ENCODE results near the gene CCDC187. TPM values are rescaled to one million over a fixed set of nuclear protein-coding genes. Genes with fewer than 3 reads are reported as not detected.

The CCDC187 gene
- total RNA-seq, 1 experiment from 2014 or later: 0.04 TPM

GRCh38 chr9:136287960-136288753 lies 15.7 kb downstream of the CCDC187 start:
- Mint-ChIP-seq H3K9me3 (no peaks in the 10 kb centered on the region), H3K27me3 (ENCODE audit: low read depth) (no peaks in the 10 kb centered on the region), H3K4me1 (peaks cover 7% of the 10 kb centered on the region; the same call in 1 of the 2 replicates), H3K36me3 (no peaks in the 10 kb centered on the region), H3K27ac (no peak overlapping the region), H3K4me3 (no peak overlapping the region)
- TF ChIP-seq ZNF121 (CRISPR knock-in tag; IDR thresholded peaks at IDR 0.05): no peak
- TF ChIP-seq MAX (CRISPR knock-in tag; IDR thresholded peaks at IDR 0.05): no peak
- no peak for TF ChIP-seq MLX (CRISPR knock-in tag; IDR thresholded peaks at IDR 0.05)
- no peak for TF ChIP-seq ZBTB21 (CRISPR knock-in tag; IDR thresholded peaks at IDR 0.05; ENCODE audit: borderline replicate concordance)
- no peak for TF ChIP-seq KAT7 (CRISPR knock-in tag; IDR thresholded peaks at IDR 0.05; ENCODE audit: borderline replicate concordance)
- TF ChIP-seq AFF4 (CRISPR knock-in tag; IDR thresholded peaks at IDR 0.05; ENCODE audit: borderline replicate concordance): no peak
- no peak for TF ChIP-seq ZNF232 (CRISPR knock-in tag; IDR thresholded peaks at IDR 0.05)
- no peak for TF ChIP-seq ZNF219 (CRISPR knock-in tag; IDR thresholded peaks at IDR 0.05; ENCODE audit: borderline replicate concordance)
- no peak for TF ChIP-seq NFE2L1 (CRISPR knock-in tag; IDR thresholded peaks at IDR 0.05)
- no peak for TF ChIP-seq EMX1 (CRISPR knock-in tag; IDR thresholded peaks at IDR 0.05)
- no peak for TF ChIP-seq HMGXB4 (CRISPR knock-in tag; IDR thresholded peaks at IDR 0.05)
- TF ChIP-seq ZMAT4 (CRISPR knock-in tag; IDR thresholded peaks at IDR 0.05): no peak
- no peak for TF ChIP-seq FOXK1 (CRISPR knock-in tag; IDR thresholded peaks at IDR 0.05)
- TF ChIP-seq ZBTB43 (CRISPR knock-in tag; IDR thresholded peaks at IDR 0.05): no peak
- TF ChIP-seq IRF2 (CRISPR knock-in tag; IDR thresholded peaks at IDR 0.05; ENCODE audit: borderline replicate concordance, low read depth): no peak
- no peak for TF ChIP-seq ATF3 (CRISPR knock-in tag; conservative IDR thresholded peaks at IDR 0.05)
- TF ChIP-seq USF1 (CRISPR knock-in tag; IDR thresholded peaks at IDR 0.05): no peak
- TF ChIP-seq MXD4 (CRISPR knock-in tag; IDR thresholded peaks at IDR 0.05; ENCODE audit: borderline replicate concordance): no peak
- no peak for TF ChIP-seq ATF6 (CRISPR knock-in tag; IDR thresholded peaks at IDR 0.05)
- ChIA-PET CTCF (no interaction called here), POLR2A (interaction anchor here (1.1 kb wide), 1 partner anchor 12 kb away, joined by 4 read pairs; no protein-coding TSS in a partner anchor)
- DNase-seq (ENCODE audit: low spot score) (no peak), ATAC-seq (no peak)
